GM19035 (cell line): ENCODE results near the gene XYLT2.

Source experiments
- ATAC-seq: cut with Tn5 transposase; IDR thresholded peaks from one replicate; pipeline ENCODE4 v1.9.1; 2021; ENCODE audit not compliant: unreplicated experiment

Gene XYLT2

GRCh38 chr17:50348522-50349242 is 2.8 kb downstream of the XYLT2 start:
- no peak for ATAC-seq

DNA sequence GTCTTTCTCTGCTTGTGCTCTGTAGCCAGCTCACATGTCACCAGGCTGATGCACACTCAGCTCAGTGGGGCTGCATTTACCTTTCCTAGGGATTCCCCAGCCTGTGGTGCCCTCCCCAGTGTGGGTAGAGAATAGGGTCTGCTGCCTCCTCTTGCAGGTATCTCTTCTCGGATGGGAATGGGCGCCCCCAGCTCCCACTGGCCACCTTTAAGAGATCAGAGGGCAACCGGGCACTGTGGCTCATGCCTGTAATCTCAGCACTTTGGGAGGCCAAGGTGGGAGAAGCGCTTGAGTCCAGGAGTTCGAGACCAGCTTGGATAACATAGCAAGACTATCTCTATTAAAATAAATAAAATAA is 3.3 kb downstream of the XYLT2 start:
- ATAC-seq = no peak

- ATAC-seq = no peak
These were observed 4.8 kb downstream of the XYLT2 start for GRCh38 chr17:50350733-50351132.

DNA sequence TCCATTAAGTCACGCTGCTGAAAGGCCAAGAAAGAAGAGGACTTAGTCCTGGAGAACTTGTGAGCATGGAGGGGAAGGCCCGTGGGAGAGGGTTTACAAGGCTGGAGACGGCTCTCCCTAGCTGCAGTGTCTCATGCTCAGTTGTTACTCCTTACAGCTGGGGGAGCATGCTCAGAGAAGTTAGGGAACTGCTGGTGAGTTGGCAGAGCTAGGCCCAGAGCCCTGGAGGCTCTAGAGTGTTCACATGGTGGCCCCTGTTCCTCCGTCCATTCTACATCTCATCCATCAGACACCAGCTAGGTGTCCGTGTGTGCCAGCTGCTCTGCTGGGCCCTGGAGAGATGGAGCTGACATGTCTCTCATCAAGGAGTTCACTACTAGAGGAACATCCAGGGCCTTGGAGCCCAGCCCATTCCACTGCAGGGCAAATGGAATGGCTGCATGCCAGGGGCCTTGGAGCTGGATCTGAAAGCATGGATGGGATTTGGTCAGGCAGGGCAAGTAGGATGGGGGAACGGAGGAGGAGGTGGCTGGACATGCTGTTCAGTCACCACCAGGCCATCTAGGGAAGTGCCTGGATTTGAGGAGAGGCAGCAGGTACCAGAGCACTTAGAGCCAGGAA is 6.3 kb downstream of the XYLT2 start:
- ATAC-seq = no peak

GRCh38 chr17:50352693-50353599 is 7.0 kb downstream of the XYLT2 start:
- ATAC-seq = no peak

GRCh38 chr17:50353600-50354195 is 7.8 kb downstream of the XYLT2 start:
- ATAC-seq = no peak

- no peak for ATAC-seq
These were observed 8.3 kb downstream of the XYLT2 start for GRCh38 chr17:50354198-50354597.

GRCh38 chr17:50354776-50355175 is 8.8 kb downstream of the XYLT2 start:
- no peak for ATAC-seq

DNA sequence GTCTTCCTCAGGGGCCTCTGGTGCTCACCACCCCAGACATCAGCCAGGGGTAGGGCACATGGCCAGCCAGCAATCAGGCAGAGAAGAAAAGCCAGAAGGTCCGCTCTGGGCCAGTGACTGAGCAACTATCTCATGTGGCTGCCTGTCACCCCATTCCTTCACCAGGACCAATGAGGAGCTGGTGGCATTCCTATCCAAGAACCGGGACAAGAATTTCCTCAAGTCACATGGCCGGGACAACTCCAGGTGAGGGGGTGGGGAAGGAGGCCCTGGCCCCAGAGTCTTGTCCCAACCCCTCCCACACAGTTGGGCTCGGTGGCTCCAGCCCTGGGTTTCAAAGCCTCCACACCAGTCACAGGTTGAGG is 9.4 kb downstream of the XYLT2 start:
- ATAC-seq = no peak

- ATAC-seq = no peak
These were observed 9.9 kb downstream of the XYLT2 start for GRCh38 chr17:50355701-50356341.

GRCh38 chr17:50356418-50356817 is 10.5 kb downstream of the XYLT2 start:
- ATAC-seq = no peak

DNA sequence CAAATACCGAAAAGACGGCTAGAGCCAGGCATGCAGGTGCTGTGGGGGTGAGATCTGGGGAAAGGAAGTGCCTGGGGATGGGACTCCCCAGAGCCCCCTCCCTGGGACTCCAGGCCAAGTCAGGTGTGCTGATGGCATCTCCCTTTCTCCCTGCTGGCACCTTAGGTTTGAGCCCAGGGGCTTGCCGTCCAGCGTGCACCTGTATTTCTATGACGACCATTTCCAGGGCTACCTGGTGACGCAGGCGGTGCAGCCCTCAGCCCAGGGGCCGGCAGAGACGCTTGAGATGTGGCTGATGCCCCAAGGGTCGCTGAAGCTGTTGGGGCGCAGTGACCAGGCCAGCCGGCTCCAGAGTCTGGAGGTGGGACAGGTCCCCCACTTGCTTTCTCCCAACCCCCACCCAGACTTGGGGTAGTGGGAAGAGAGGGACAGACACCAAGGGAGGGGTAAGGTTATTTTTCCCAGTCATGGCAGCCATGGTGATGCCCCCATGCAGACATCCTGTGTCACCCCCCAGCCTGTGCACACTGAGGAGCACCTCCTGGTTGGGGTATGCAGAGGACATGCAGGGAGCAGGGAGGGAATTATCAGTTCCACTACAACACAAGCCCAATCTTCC is 11.1 kb downstream of the XYLT2 start:
- no peak for ATAC-seq

DNA sequence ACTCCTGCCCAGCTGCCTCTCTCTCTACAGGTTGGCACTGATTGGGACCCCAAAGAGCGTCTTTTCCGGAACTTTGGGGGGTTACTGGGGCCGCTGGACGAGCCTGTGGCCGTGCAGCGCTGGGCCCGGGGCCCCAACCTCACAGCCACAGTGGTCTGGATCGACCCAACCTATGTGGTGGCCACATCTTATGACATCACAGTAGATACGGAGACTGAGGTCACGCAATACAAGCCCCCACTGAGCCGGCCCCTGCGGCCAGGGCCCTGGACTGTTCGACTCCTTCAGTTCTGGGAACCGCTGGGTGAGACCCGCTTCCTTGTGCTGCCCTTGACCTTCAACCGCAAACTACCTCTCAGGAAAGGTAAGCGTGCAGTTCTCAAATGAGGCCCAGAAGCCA is 12.3 kb downstream of the XYLT2 start:
- no peak for ATAC-seq

GRCh38 chr17:50359005-50359699 is 13.2 kb downstream of the XYLT2 start:
- no peak for ATAC-seq

DNA sequence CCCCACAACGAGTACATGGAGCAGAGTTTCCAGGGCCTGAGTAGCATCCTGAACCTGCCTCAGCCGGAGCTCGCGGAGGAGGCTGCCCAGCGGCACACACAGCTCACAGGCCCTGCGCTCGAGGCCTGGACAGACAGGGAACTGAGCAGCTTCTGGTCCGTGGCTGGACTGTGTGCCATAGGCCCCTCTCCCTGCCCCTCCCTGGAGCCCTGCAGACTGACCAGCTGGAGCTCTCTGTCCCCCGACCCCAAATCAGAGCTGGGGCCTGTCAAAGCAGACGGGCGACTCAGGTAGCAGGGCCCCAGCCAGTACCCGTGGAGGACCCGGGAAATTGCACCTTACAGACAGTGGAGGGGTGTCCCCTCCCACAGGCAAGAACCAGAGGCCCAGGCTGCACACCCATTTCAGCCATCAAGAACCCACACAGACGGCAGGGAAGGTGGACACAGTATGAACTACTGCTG is 14.1 kb downstream of the XYLT2 start:
- no peak for ATAC-seq

DNA sequence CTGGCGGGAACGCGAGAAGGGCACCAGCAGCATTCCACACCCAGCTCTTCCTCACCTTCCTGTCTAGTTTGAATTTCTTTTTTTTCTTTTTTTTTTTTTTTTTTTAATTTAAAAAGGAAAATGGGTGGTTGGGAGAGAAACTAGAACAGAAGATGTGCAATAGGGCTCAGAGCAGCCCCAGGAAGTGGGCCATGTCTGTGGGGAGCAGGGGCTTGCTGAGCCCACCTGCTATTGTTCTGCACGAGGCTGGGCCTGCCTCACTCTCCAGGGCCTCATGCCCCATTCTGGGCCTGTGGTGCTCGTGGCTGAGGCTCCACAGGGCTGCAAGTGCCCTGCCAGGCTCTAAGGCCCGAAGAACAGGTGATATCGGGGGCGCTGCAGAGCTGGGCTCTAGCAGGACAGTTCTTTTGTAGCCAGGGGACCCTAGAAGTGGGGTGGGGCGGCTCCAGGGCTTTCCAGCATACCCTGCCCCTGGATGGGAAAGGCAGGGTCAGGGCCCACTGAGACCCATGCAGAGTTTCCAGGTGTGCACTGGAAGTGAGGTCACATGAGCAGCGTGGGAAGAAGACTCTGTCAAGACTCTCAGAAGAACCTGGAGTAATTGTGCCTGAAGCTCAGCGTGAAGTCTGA is 14.7 kb downstream of the XYLT2 start:
- no peak for ATAC-seq

DNA sequence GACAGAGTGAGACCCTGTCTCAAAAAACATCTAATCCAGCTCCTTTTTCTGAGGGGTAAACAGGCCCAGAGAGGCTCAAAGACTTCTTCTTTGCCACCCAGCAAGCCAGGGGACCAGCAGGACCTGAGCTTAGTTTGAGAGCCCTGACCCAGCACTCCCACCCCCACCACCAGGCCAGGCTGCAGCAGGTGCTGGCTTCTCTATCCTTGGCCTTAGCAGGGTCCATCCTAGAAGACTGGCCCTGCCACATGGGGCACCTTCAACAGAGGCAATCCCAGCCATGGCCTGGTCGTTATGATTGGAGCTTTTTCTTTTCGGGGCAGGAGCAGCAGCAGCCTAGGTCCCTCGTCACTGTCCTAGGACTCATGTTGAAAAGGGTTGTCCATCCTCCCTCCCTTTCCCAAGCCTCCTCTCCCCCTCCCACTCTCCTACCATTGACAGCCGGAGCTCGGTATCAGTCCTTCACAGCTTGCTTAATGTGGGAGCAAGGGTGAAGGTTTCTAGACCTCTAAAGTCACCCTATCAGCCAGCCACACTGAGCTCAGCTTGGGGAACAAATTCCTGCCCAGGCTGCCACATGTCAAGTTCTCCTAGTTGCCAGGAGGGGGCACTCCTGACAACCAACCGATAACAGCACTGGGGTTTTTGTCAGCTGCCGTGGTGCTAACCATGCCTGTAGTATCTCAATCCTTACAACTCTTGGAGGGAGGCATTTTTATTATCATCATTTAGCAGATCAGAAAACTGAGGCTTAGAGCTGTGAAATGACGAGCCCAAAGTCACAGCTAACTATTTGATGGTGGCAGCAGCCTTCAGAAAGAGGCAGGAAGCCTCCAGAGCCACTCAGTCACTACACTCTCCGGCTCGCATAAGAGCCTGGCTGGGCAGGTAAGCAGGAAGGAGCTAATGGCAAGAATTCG is 15.9 kb downstream of the XYLT2 start:
- no peak for ATAC-seq

- no peak for ATAC-seq
These were observed 16.7 kb downstream of the XYLT2 start for GRCh38 chr17:50362661-50363060.
